Endothelial cell of umbilical vein (primary cell): Measurements from ENCODE around the gene ZNF764. TPM values are rescaled to one million over a fixed set of nuclear protein-coding genes. Genes with fewer than 3 reads are reported as not detected.
"Not testable (repeated sequence)": the region's sequence is repeated elsewhere in the genome, so short reads cannot be mapped to it uniquely, and the experiment has no call there.

Experiments used
- BruUV-seq: library from RNA; stranded (reverse); fragments of 400-500 nt; replicated peaks from 2 replicates; lab custom pipeline; 2021; lab: Mats Ljungman, UMichigan
- CTCF ChIA-PET: fragments of 300-600, 350-600 bp; sonication (Branson Sonifier 250); formaldehyde crosslinking; loops from one replicate; lab custom pipeline; 2021; ENCODE audit warnings: antibody characterized with exemption, inconsistent platforms; lab: Charles Lee
- POLR2A ChIA-PET: fragments of 300-600, 350-600 bp; sonication (Branson Sonifier 250); formaldehyde crosslinking; loops from one replicate; lab custom pipeline; 2021; ENCODE audit warnings: antibody characterized with exemption, inconsistent platforms; lab: Charles Lee
- DNase-seq: peaks from one replicate; pipeline ENCODE4 v3.0.0-alpha.2; 2011; ENCODE audit warnings: low read depth, low spot score
- FAIRE-seq: peaks from 2 replicates; lab custom pipeline; 2011; peaks lifted over from hg19 to GRCh38; lab: Jason Lieb, UNC
- H2AFZ ChIP-seq: 2 replicates; pipeline ENCODE4 v1.6.0; 2012; ENCODE audit warnings: low read depth, low read length, control low read depth, inconsistent platforms
- H3K27ac ChIP-seq: 2 replicates; pipeline ENCODE4 v1.5.1; 2011; ENCODE audit warnings: low read depth, mild to moderate bottlenecking, control low read depth, low read length, moderate library complexity; ENCODE audit not compliant: insufficient read depth
- H3K27me3 ChIP-seq, 2 experiments: 2 replicates each; pipeline versions ENCODE4 v1.6.0 to v1.6.1; 2011; ENCODE audit warnings: low read length in 2 of 2, mixed read lengths in 1 of 2; ENCODE audit not compliant: control insufficient read depth in 2 of 2, insufficient read depth in 2 of 2
- H3K36me3 ChIP-seq, 2 experiments: 2 replicates in 1 of 2; 3 replicates in 1 of 2; pipeline ENCODE4 v1.5.1; 2011; ENCODE audit warnings: low read length in 2 of 2, mild to moderate bottlenecking in 1 of 2, moderate library complexity in 1 of 2; ENCODE audit not compliant: control insufficient read depth in 2 of 2, insufficient read depth in 2 of 2; ENCODE audit errors: extremely low read depth in 1 of 2
- H3K4me1 ChIP-seq: 3 replicates; pipeline ENCODE4 v1.5.1; 2011; ENCODE audit warnings: mild to moderate bottlenecking, low read length; ENCODE audit not compliant: control insufficient read depth, insufficient read depth; ENCODE audit errors: extremely low read depth
- H3K4me2 ChIP-seq: 2 replicates; pipeline ENCODE4 v1.6.1; 2011; ENCODE audit warnings: low read length, control low read depth, mixed read lengths; ENCODE audit not compliant: insufficient read depth
- H3K4me3 ChIP-seq, 3 experiments: fragments of 200-600 bp in 1 of 3; sonication (generic), shearing (Covaris generic) in 1 of 3; replicated peaks in 1 of 3; 2 replicates each; pipeline ENCODE4 v1.5.1; 2011 to 2016; ENCODE audit warnings: control low read depth in 3 of 3, low read length in 3 of 3, mild to moderate bottlenecking in 2 of 3, inconsistent platforms in 1 of 3, low read depth in 1 of 3, moderate library complexity in 1 of 3; ENCODE audit not compliant: insufficient read depth in 1 of 3
- H3K79me2 ChIP-seq: 2 replicates; pipeline ENCODE4 v1.6.0; 2012; ENCODE audit warnings: low read length, inconsistent platforms; ENCODE audit not compliant: control insufficient read depth, insufficient read depth
- H3K9ac ChIP-seq: replicated peaks from 2 replicates; pipeline ENCODE3; 2011; ENCODE audit warnings: low read length, control low read depth; ENCODE audit not compliant: insufficient read depth; ENCODE audit errors: extremely low read depth
- H3K9me1 ChIP-seq: replicated peaks from 3 replicates; pipeline ENCODE4 v1.6.0; 2011; ENCODE audit warnings: mild to moderate bottlenecking, low read length; ENCODE audit not compliant: control insufficient read depth, insufficient read depth; ENCODE audit errors: extremely low read depth
- H3K9me3 ChIP-seq: replicated peaks from 2 replicates; pipeline ENCODE4 v1.5.1; 2012; ENCODE audit warnings: low read length, inconsistent platforms; ENCODE audit not compliant: control insufficient read depth, insufficient read depth
- H4K20me1 ChIP-seq: replicated peaks from 2 replicates; pipeline ENCODE3; 2011; ENCODE audit warnings: mild to moderate bottlenecking, low read length; ENCODE audit not compliant: control insufficient read depth, insufficient read depth; ENCODE audit errors: extremely low read depth
- FOS ChIP-seq: IDR thresholded peaks from 2 replicates; pipeline ENCODE4 v1.6.1; 2011; ENCODE audit warnings: mild to moderate bottlenecking, low read length, moderate library complexity, borderline replicate concordance; ENCODE audit not compliant: insufficient read depth
- GATA2 ChIP-seq: IDR thresholded peaks from 2 replicates; pipeline ENCODE4 v1.7.0; 2011; ENCODE audit warnings: low read depth, mild to moderate bottlenecking, moderate library complexity, mixed read lengths, low read length; ENCODE audit not compliant: insufficient read length, insufficient read depth
- JUN ChIP-seq: IDR thresholded peaks from 2 replicates; pipeline ENCODE4 v1.6.1; 2011; ENCODE audit warnings: borderline replicate concordance, low read depth; ENCODE audit not compliant: insufficient read length, insufficient read depth
- POLR2A ChIP-seq: IDR thresholded peaks from 2 replicates; pipeline ENCODE4 v1.6.1; 2012; ENCODE audit warnings: low read depth, mild to moderate bottlenecking, control low read depth, low read length
- POLR2AphosphoS5 ChIP-seq: IDR thresholded peaks from 2 replicates; pipeline ENCODE4 v1.6.1; 2012; ENCODE audit warnings: low read depth, mild to moderate bottlenecking, control low read depth, low read length, moderate library complexity; ENCODE audit not compliant: insufficient read depth
- dilution Hi-C: fragments of 300-500 bp; cut with MboI; formaldehyde crosslinking; loops from one replicate; pipeline ENCODE4 v1.15.0; 2019; ENCODE audit warnings: low sequenced_read_pairs; ENCODE audit not compliant: extremely low pct_ligation_motif_present
- intact Hi-C: fragments of 100-400 bp; cut with micrococcal nuclease; formaldehyde crosslinking; loops from one replicate; pipeline ENCODE4 v1.10.0; 2022
- polyA plus RNA-seq, 4 experiments: library from polyadenylated mRNA; depleted of rRNA in 3 of 4; stranded (reverse) in 3 of 4; unstranded in 1 of 4; fragments of >200 nt; gene quantifications; 2 replicates each; pipeline versions ENCODE4 v1.2.1 to v1.2.3, GENCODE V29; 2011 to 2012; ENCODE audit warnings: missing spikeins in 1 of 4
- total RNA-seq: library from RNA; stranded (reverse); gene quantifications from 2 replicates; pipeline ENCODE4 v1.2.3, GENCODE V29; 2021

ZNF764 gene
- total and polyA plus RNA-seq, 2 donors (not counting 3 experiments of a cell fraction or from before 2014, with no cell fraction given) = 5.0 to 12.1 TPM

DNA sequence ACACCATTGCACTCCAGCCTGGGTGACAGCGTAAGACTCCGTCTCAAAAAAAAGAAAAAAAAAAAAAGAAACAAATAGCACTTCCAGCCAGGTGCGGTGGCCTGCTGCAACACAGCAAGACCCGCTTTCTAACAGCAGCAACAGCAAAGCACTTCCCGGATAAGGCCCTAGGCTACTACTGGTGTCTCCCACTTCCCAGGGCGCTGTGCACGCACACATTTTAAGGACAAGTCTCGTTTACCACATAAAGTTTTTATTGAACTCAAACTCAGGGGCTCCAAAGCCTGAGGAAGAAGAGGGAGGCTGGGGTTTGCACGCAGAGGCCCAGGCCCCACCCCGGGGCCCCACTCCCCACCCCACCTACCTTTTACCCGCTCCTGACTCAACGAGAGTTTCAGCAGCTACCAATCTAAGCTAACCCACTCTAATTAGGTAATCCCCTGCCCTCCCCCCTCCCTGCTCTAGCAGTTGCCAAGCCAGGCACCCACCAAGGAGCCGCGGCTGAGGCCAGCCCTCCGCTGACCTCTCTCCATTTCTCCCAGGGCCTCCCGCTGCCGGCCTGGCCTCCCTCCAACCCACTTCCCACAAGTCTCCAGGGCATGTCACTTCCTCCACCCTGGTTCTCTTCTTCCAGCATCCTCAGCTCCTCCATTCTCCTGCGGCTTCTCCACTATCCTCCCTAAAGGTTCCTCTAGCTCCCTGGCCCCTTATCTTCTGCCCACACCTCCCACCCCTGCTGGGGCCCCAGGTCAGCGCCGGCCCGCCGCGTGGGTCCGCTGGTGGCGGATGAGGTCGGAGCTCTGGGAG, 34.2 kb downstream of the ZNF764 start:
- Histone ChIP-seq H3K9ac (no peak overlapping the region), H3K4me1 (peaks cover 4% of the 10 kb centered on the region), H2AFZ (no peak overlapping the region), H4K20me1 (no peaks in the 10 kb centered on the region), H3K79me2 (no peaks in the 10 kb centered on the region), H3K27me3 (no peaks in the 10 kb centered on the region), H3K9me1 (no peaks in the 10 kb centered on the region), H3K4me3 (no peak overlapping the region), H3K36me3 (no peaks in the 10 kb centered on the region), H3K27ac (no peak overlapping the region), H3K9me3 (no peaks in the 10 kb centered on the region), H3K4me2 (no peak overlapping the region)
- dilution Hi-C loops (no loop called here), intact Hi-C loops (no loop called here)
- DNase-seq (no peak), FAIRE-seq (no peak)
- no TSS peak for BruUV-seq
- TF ChIP-seq JUN = no peak
- TF ChIP-seq POLR2A = peak; percentile 57
- no peak for TF ChIP-seq POLR2AphosphoS5
- TF ChIP-seq GATA2 = no peak
- no peak for TF ChIP-seq FOS
- ChIA-PET CTCF (interaction anchor here (2.4 kb wide), 1 partner anchor 12 kb away, joined by 5 read pairs; no protein-coding TSS in a partner anchor), POLR2A (no interaction called here)

DNA sequence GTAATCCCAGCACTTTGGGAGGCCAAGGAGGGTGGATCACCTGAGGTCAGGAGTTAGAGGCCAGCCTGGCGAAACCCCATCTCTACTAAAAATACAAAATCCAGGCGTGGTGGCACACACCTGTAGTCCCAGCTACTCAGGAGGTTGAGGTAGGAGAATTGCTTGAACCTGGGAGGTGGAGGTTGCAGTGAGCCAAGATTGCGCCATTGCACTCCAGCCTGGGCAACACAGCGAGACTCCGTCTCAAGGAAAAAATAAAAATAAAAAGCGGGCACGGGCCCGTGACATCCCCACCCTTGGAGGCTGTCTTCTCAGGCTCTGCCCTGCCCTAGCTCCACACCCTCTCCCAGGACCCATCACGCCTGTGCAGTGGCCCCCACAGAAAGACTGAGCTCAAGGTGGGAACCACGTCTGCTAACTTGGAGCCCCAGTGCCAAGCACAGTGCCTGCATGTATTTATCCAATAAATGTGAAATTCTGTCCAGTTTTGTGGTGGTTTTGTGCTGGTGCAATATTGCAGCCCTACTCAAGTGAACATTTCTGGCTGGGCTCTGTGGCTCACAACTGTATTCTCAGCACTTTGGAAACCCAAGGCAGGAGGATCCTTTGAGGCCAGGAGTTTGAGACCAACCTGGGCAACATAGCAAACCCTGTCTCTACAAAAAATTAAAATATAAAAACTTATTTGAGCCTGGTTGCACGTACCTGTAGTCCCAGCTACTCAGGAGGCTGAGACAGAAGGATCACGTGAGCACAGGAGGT, 35.3 kb downstream of the ZNF764 start:
- CTCF ChIA-PET = interaction anchor here (0.9 to 2.4 kb wide), 5 partner anchors 10 to 75 kb away, joined by 3 to 5 read pairs (median 3); no protein-coding TSS in a partner anchor

More for the DNA sequence above, 35.3 kb downstream of the ZNF764 start:
- POLR2A ChIA-PET, BruUV-seq, intact Hi-C loops, H3K9ac ChIP-seq, dilution Hi-C loops, H3K27me3 ChIP-seq, H3K4me1 ChIP-seq, H4K20me1 ChIP-seq, DNase-seq, H3K9me1 ChIP-seq, H3K9me3 ChIP-seq, H3K36me3 ChIP-seq, H3K4me2 ChIP-seq, H3K4me3 ChIP-seq, H3K27ac ChIP-seq, H2AFZ ChIP-seq, H3K79me2 ChIP-seq, FAIRE-seq: not testable (repeated sequence)
